ENCODE measurements around the gene MTG1. TPM values are rescaled to one million over a fixed set of nuclear protein-coding genes. Genes with fewer than 3 reads are reported as not detected.

Gene MTG1
- total RNA-seq, 5 donors from 2014 or later (not counting 1 experiment from before 2014, with no cell fraction given) = 46.7 to 79.3 (median 69.4) TPM

GRCh38 chr10:133471300-133472109 lies 77.5 kb downstream of the MTG1 start:
- POLR2A ChIA-PET = no interaction called here
- DNase-seq = no peak
- H3K4me3 Mint-ChIP-seq = no peak overlapping the region

More at GRCh38 chr10:133471300-133472109, 77.5 kb downstream of the MTG1 start:
- Mint-ChIP-seq H3K27ac (peak overlapping the region in 1 of 2 donors; percentile 52), H3K9me3 (peaks cover 0 to 4% (median 3%) of the 10 kb centered on the region in 3 donors), H3K36me3 (peaks cover 22% of the 10 kb centered on the region), H3K4me1 (peaks cover 20 to 33% (median 27%) of the 10 kb centered on the region in 3 donors), H3K27me3 (peaks cover 0 to under 1% of the 10 kb centered on the region in 2 donors)
- no peaks in the 10 kb centered on the region for H3K9me3 ChIP-seq
- H3K27me3 ChIP-seq (replicated peaks in 1 of 2; ENCODE audit: control insufficient read depth in 2 of 2, extremely low read depth in 1 of 2, insufficient read depth in 2 of 2, low read length in 1 of 2) = no peaks in the 10 kb centered on the region
- CTCF ChIA-PET = interaction anchor here in 1 of 2 donors (0.6 kb wide), 1 partner anchor 21 kb away, joined by 4 read pairs; no protein-coding TSS in a partner anchor
- no peak overlapping the region for H3K27ac ChIP-seq (ENCODE audit: low read length)
- H3K4me3 ChIP-seq (ENCODE audit: control insufficient read depth in 1 of 2, extremely low read depth in 1 of 2, low read length in 1 of 2) = no peak overlapping the region
- peaks cover 0 to 42% of the 10 kb centered on the region in 2 experiments for H3K4me1 ChIP-seq (ENCODE audit: control insufficient read depth in 1 of 2, extremely low read depth in 1 of 2, insufficient read depth in 2 of 2, low read length in 2 of 2)
- H3K36me3 ChIP-seq (ENCODE audit: control insufficient read depth in 2 of 2, extremely low read depth in 1 of 2, insufficient read depth in 1 of 2, low read length in 1 of 2) = no peaks in the 10 kb centered on the region
- no peak for ATAC-seq (replicated peaks in 1 of 4)
- 96% methylated on average over 4 of the region's 7 CpGs for WGBS (ENCODE audit: insufficient coverage)

Other genes starting within 250 kb of the MTG1 start
- 1 to 10 TPM in 1 of 5 donors, under 1 TPM in 4; 0.09 to 1.2 (median 0.35) TPM for gene KNDC1, start 233.9 kb upstream of the MTG1 start, total RNA-seq
- gene UTF1, start 163.9 kb upstream of the MTG1 start, total RNA-seq = under 1 TPM in 1 of 5 donors, not detected in 4; 0.23 TPM
- under 1 TPM in 3 of 5 donors, not detected in 2; 0.12 to 0.13 (median 0.12) TPM for gene VENTX, start 156.3 kb upstream of the MTG1 start, total RNA-seq
- 100 to 1,000 TPM in 3 of 5 donors, 10 to 100 TPM in 2; 80.5 to 142 (median 107) TPM for gene ADAM8, start 117.3 kb upstream of the MTG1 start, total RNA-seq
- 10 to 100 TPM; 64.5 to 80.8 (median 72.7) TPM for gene TUBGCP2, start 85.3 kb upstream of the MTG1 start, total RNA-seq
- gene ZNF511, start 85.2 kb upstream of the MTG1 start, total RNA-seq = 10 to 100 TPM; 35.2 to 44.7 (median 36.8) TPM
- gene CALY, start 57.3 kb upstream of the MTG1 start, total RNA-seq = 1 to 10 TPM in 4 of 5 donors, under 1 TPM in 1; 0.68 to 5.1 (median 3.6) TPM
- gene PRAP1, start 46.8 kb upstream of the MTG1 start, total RNA-seq = not detected
- 10 to 100 TPM in 4 of 5 donors, 1 to 10 TPM in 1; 9.4 to 30.3 (median 26.9) TPM for gene FUOM, start 36.1 kb upstream of the MTG1 start, total RNA-seq
- 10 to 100 TPM; 17.6 to 31.7 (median 27.2) TPM for gene ECHS1, start 20.8 kb upstream of the MTG1 start, total RNA-seq
- gene PAOX, start 14.9 kb upstream of the MTG1 start, total RNA-seq = 10 to 100 TPM in 3 of 5 donors, 1 to 10 TPM in 2; 4.3 to 20.0 (median 14.5) TPM
- gene SPRN, start 30.5 kb downstream of the MTG1 start, total RNA-seq = under 1 TPM in 2 of 5 donors, not detected in 3; 0.06 to 0.12 TPM
- 10 to 100 TPM in 3 of 5 donors, 1 to 10 TPM in 2; 5.9 to 13.0 (median 12.1) TPM for gene SCART1, start 59.8 kb downstream of the MTG1 start, total RNA-seq
- gene CYP2E1, start 133.2 kb downstream of the MTG1 start, total RNA-seq = 1 to 10 TPM; 2.4 to 4.7 (median 3.3) TPM
- gene SYCE1, start 171.4 kb downstream of the MTG1 start, total RNA-seq = 1 to 10 TPM in 1 of 5 donors, under 1 TPM in 3, not detected in 1; 0.32 to 1.6 (median 0.59) TPM
- gene FRG2B, start 232.6 kb downstream of the MTG1 start, total RNA-seq = not detected

Measured in T-cell (primary cell).